Measurements from ENCODE around the gene ZFAND3.

The ZFAND3 gene

DNA sequence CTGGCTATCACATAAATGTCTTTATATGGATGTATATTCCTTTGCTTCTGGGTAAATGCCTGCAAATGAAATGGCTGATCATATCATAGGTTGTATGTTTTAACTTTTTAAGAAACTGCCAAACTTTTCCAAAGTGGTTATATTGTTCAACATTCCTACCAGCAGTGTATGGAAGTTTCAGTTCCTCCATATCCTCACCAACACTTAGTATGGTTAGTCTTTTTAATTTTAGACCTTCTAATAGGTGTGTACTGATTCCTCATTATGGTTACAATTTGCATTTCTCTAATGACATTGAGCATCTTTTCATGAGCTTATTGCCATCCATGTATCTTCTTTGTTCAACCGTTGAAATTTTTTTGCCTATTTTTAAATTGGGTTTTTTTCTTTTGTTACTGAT, 155.4 kb downstream of the ZFAND3 start:
- Histone ChIP-seq H3K4me2 (ENCODE audit: insufficient read depth, low read length) (no peak overlapping the region), H4K20me1 (ENCODE audit: insufficient read depth, low read length) (peaks cover 24% of the 10 kb centered on the region; the same call in 1 of the 2 replicates), H3K9ac (ENCODE audit: low read depth, low read length) (no peak overlapping the region), H3K27ac (ENCODE audit: low read length) (no peak overlapping the region), H3K27me3 (ENCODE audit: insufficient read depth, low read length, poor library complexity) (no peaks in the 10 kb centered on the region), H3K4me3 (ENCODE audit: low read depth in 1 of 2, low read length in 2 of 2) (no peak overlapping the region), H2AFZ (ENCODE audit: low read depth, low read length) (no peak overlapping the region), H3K36me3 (ENCODE audit: insufficient read depth, low read length) (peaks cover 9% of the 10 kb centered on the region), H3K79me2 (ENCODE audit: insufficient read depth, low read length) (peaks cover 86% of the 10 kb centered on the region), H3K4me1 (ENCODE audit: insufficient read depth, low read length) (peaks cover 28% of the 10 kb centered on the region), H3K9me3 (ENCODE audit: insufficient read depth, low read length, severe bottlenecking) (peaks cover 12% of the 10 kb centered on the region)
- DNase-seq (no peak), ATAC-seq (ENCODE audit: insufficient read depth, low read depth) (no peak)
- TF ChIP-seq, protein P1, sequence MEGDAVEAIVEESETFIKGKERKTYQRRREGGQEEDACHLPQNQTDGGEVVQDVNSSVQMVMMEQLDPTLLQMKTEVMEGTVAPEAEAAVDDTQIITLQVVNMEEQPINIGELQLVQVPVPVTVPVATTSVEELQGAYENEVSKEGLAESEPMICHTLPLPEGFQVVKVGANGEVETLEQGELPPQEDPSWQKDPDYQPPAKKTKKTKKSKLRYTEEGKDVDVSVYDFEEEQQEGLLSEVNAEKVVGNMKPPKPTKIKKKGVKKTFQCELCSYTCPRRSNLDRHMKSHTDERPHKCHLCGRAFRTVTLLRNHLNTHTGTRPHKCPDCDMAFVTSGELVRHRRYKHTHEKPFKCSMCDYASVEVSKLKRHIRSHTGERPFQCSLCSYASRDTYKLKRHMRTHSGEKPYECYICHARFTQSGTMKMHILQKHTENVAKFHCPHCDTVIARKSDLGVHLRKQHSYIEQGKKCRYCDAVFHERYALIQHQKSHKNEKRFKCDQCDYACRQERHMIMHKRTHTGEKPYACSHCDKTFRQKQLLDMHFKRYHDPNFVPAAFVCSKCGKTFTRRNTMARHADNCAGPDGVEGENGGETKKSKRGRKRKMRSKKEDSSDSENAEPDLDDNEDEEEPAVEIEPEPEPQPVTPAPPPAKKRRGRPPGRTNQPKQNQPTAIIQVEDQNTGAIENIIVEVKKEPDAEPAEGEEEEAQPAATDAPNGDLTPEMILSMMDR (IDR thresholded peaks at IDR 0.05; ENCODE audit: borderline replicate concordance, extremely low read depth, low read length, poor library complexity, severe bottlenecking), result no peak
- TF ChIP-seq EZH2 (IDR thresholded peaks at IDR 0.05; ENCODE audit: borderline replicate concordance, low read depth, low read length, severe bottlenecking), result no peak

DNA sequence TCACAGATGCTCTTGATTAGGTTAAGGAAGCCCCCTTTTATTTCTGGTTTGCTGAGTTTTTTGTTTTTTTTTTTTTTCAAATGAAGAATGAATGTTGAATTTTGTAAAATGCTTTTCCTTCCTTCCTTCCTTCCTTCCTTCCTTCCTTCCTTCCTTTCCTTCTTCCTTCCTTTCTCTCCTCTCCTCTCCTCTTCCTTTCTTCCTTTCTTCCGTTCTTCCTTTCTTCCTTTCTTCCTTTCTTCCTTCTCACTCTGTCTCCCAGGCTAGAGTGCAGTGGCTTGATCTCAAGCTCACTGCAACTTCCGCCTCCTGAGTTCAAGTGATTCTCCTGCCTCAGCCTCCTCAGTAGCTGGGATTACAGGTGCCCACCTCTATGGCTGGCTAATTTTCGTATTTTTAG, 158.2 kb downstream of the ZFAND3 start:
- TF ChIP-seq, protein P1 (IDR thresholded peaks at IDR 0.05; ENCODE audit: borderline replicate concordance, extremely low read depth, low read length, poor library complexity, severe bottlenecking), result no peak
- TF ChIP-seq EZH2 (IDR thresholded peaks at IDR 0.05; ENCODE audit: borderline replicate concordance, low read depth, low read length, severe bottlenecking), result no peak
- H3K9ac ChIP-seq (ENCODE audit: low read depth, low read length), result no peak overlapping the region
- H3K9me3 ChIP-seq (ENCODE audit: insufficient read depth, low read length, severe bottlenecking), result peaks cover 12% of the 10 kb centered on the region
- peaks cover 28% of the 10 kb centered on the region; the same call in 1 of the 2 replicates for H4K20me1 ChIP-seq (ENCODE audit: insufficient read depth, low read length)
- peaks cover 9% of the 10 kb centered on the region for H3K36me3 ChIP-seq (ENCODE audit: insufficient read depth, low read length)
- no peak overlapping the region for H3K4me2 ChIP-seq (ENCODE audit: insufficient read depth, low read length)
- H3K4me3 ChIP-seq (ENCODE audit: low read depth in 1 of 2, low read length in 2 of 2), result no peak overlapping the region
- peaks cover 97% of the 10 kb centered on the region for H3K79me2 ChIP-seq (ENCODE audit: insufficient read depth, low read length)
- ATAC-seq (ENCODE audit: insufficient read depth, low read depth) (no peak), DNase-seq (no peak)
- H3K27me3 ChIP-seq (ENCODE audit: insufficient read depth, low read length, poor library complexity), result no peaks in the 10 kb centered on the region
- no peak overlapping the region for H2AFZ ChIP-seq (ENCODE audit: low read depth, low read length)
- no peak overlapping the region for H3K27ac ChIP-seq (ENCODE audit: low read length)
- H3K4me1 ChIP-seq (ENCODE audit: insufficient read depth, low read length), result peaks cover 7% of the 10 kb centered on the region

DNA sequence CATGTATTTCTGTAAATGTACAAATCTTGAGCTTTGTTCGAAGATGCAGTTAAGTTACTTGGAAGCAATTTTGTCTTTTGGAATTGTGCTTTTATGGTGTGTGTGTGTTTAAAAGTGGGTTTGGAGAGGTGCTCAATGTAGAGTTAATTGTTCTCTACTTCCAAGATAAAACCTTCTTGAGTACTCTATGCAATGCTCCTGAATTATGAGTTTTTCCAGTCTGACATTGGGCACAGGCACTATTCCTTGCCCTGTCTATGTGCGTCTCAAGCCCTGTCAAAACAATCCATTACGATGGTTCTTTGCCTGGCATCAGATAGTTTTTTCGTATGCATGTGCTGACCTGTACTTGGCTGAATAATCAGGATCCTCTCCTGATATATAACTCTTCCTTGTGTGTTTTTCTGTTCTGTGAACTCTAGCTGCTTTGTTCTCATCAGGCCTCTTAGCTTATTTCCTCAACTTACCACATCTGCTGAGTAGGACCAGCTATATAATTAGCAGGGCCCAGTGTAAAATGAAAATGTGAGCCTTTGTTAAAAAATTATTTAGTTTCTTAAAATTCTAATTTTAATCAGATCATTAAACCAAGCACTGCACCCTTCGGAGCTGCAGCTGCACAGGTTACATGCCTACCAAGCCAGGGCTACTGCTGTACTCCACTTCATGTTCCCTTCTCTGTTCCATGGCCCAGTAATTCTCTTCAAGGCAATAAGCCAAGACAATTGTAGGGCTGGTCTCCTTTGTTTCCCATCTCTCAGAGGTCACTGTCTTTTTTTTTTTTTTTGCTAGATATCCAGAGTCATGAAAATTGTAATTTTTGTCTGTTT, 160.1 kb downstream of the ZFAND3 start:
- H3K4me3 ChIP-seq (ENCODE audit: low read depth in 1 of 2, low read length in 2 of 2), result no peak overlapping the region
- H4K20me1 ChIP-seq (ENCODE audit: insufficient read depth, low read length), result peaks cover 28% of the 10 kb centered on the region; the same call in 1 of the 2 replicates

More for the DNA sequence above, 160.1 kb downstream of the ZFAND3 start:
- H3K79me2 ChIP-seq (ENCODE audit: insufficient read depth, low read length), result peaks cover 93% of the 10 kb centered on the region
- no peak overlapping the region; the same call in 1 of the 2 replicates for H3K27ac ChIP-seq (ENCODE audit: low read length)
- no peaks in the 10 kb centered on the region for H3K27me3 ChIP-seq (ENCODE audit: insufficient read depth, low read length, poor library complexity)
- ATAC-seq (ENCODE audit: insufficient read depth, low read depth) (no peak), DNase-seq (no peak)
- H3K4me1 ChIP-seq (ENCODE audit: insufficient read depth, low read length), result no peaks in the 10 kb centered on the region
- H3K36me3 ChIP-seq (ENCODE audit: insufficient read depth, low read length), result peaks cover 3% of the 10 kb centered on the region; the same call in 1 of the 2 replicates
- TF ChIP-seq, protein P1 (IDR thresholded peaks at IDR 0.05; ENCODE audit: borderline replicate concordance, extremely low read depth, low read length, poor library complexity, severe bottlenecking), result no peak
- TF ChIP-seq EZH2 (IDR thresholded peaks at IDR 0.05; ENCODE audit: borderline replicate concordance, low read depth, low read length, severe bottlenecking), result no peak
- H3K4me2 ChIP-seq (ENCODE audit: insufficient read depth, low read length), result no peak overlapping the region
- H3K9ac ChIP-seq (ENCODE audit: low read depth, low read length), result no peak overlapping the region
- H3K9me3 ChIP-seq (ENCODE audit: insufficient read depth, low read length, severe bottlenecking), result peaks cover 5% of the 10 kb centered on the region
- no peak overlapping the region for H2AFZ ChIP-seq (ENCODE audit: low read depth, low read length)
